DND-41 (cell line): ENCODE results near the gene PPP1R3A.
"Not testable (repeated sequence)": the region's sequence is repeated elsewhere in the genome, so short reads cannot be mapped to it uniquely, and the experiment has no call there.

Source experiments
- ATAC-seq: fragments of 200-7000 bp; cut with Tn5 transposase; 3 replicates; pipeline ENCODE4 v1.9.1; 2021; ENCODE audit warnings: low read depth; ENCODE audit not compliant: insufficient read depth
- DNase-seq: peaks from one replicate; pipeline ENCODE4 v3.0.0-alpha.2; 2020
- H2AFZ ChIP-seq: 2 replicates; pipeline ENCODE4 v1.6.0; 2012; ENCODE audit warnings: low read depth, low read length
- H3K27ac ChIP-seq: 2 replicates; pipeline ENCODE4 v1.5.1; 2012; ENCODE audit warnings: low read length, inconsistent platforms
- H3K27me3 ChIP-seq: fragments of 200-600 bp; sonication (generic); 2 replicates; pipeline ENCODE4 v1.6.0; 2012; ENCODE audit warnings: low read length, mild to moderate bottlenecking, inconsistent platforms; ENCODE audit not compliant: insufficient read depth, poor library complexity
- H3K36me3 ChIP-seq: 2 replicates; pipeline ENCODE4 v1.5.1; 2012; ENCODE audit warnings: low read length, inconsistent platforms; ENCODE audit not compliant: insufficient read depth
- H3K4me1 ChIP-seq: 2 replicates; pipeline ENCODE4 v1.5.1; 2012; ENCODE audit warnings: mild to moderate bottlenecking, low read length; ENCODE audit not compliant: insufficient read depth
- H3K4me2 ChIP-seq: 2 replicates; pipeline ENCODE4 v1.6.0; 2012; ENCODE audit warnings: mild to moderate bottlenecking, moderate library complexity, low read length, inconsistent platforms; ENCODE audit not compliant: insufficient read depth
- H3K4me3 ChIP-seq, 2 experiments: fragments of 200-600 bp in 1 of 2; shearing (Covaris generic) in 1 of 2; 2 replicates each; pipeline ENCODE4 v1.5.1; 2012 to 2016; ENCODE audit warnings: inconsistent platforms in 2 of 2, low read length in 2 of 2, mild to moderate bottlenecking in 2 of 2, low read depth in 1 of 2, moderate library complexity in 1 of 2
- H3K79me2 ChIP-seq: 2 replicates; pipeline ENCODE4 v1.6.0; 2012; ENCODE audit warnings: low read length, inconsistent platforms; ENCODE audit not compliant: insufficient read depth
- H3K9ac ChIP-seq: 2 replicates; pipeline ENCODE4 v1.6.0; 2012; ENCODE audit warnings: low read depth, mild to moderate bottlenecking, inconsistent platforms, low read length, moderate library complexity
- H3K9me3 ChIP-seq: 2 replicates; pipeline ENCODE4 v1.5.1; 2012; ENCODE audit warnings: low read length, moderate library complexity, mild to moderate bottlenecking, inconsistent platforms; ENCODE audit not compliant: insufficient read depth, severe bottlenecking
- H4K20me1 ChIP-seq: 2 replicates; pipeline ENCODE4 v1.6.0; 2012; ENCODE audit warnings: low read length; ENCODE audit not compliant: insufficient read depth
- CTCF ChIP-seq: IDR thresholded peaks from 2 replicates; pipeline ENCODE4 v1.5.1; 2012; ENCODE audit warnings: borderline replicate concordance, low read length, moderate library complexity, mild to moderate bottlenecking; ENCODE audit not compliant: poor library complexity, severe bottlenecking; ENCODE audit errors: extremely low read depth
- EZH2 ChIP-seq: IDR thresholded peaks from 3 replicates; pipeline ENCODE4 v1.6.1; 2012; ENCODE audit warnings: borderline replicate concordance, low read depth, mild to moderate bottlenecking, moderate library complexity, low read length, inconsistent platforms; ENCODE audit not compliant: severe bottlenecking

Gene PPP1R3A

GRCh38 chr7:113936535-113936934 is 17.7 kb upstream of the PPP1R3A start:
- Histone ChIP-seq H3K9ac (no peak overlapping the region), H3K4me2 (no peak overlapping the region), H3K36me3 (no peaks in the 10 kb centered on the region), H3K4me1 (no peaks in the 10 kb centered on the region), H3K27me3 (no peaks in the 10 kb centered on the region), H2AFZ (no peak overlapping the region), H3K27ac (no peak overlapping the region), H3K79me2 (no peaks in the 10 kb centered on the region), H4K20me1 (no peaks in the 10 kb centered on the region), H3K4me3 (no peak overlapping the region), H3K9me3 (no peaks in the 10 kb centered on the region)
- ATAC-seq (no peak), DNase-seq (no peak)
- TF ChIP-seq CTCF (no peak), EZH2 (no peak)

GRCh38 chr7:113929389-113929788 is 10.6 kb upstream of the PPP1R3A start:
- not testable (repeated sequence) for H3K27ac ChIP-seq, H3K9ac ChIP-seq, H3K79me2 ChIP-seq, H3K9me3 ChIP-seq, H4K20me1 ChIP-seq, H3K4me2 ChIP-seq, H3K36me3 ChIP-seq, H3K4me1 ChIP-seq, H2AFZ ChIP-seq, ATAC-seq, H3K27me3 ChIP-seq, DNase-seq, H3K4me3 ChIP-seq

GRCh38 chr7:113928112-113928511 is 9.3 kb upstream of the PPP1R3A start:
- H3K9ac ChIP-seq, result no peak overlapping the region
- ATAC-seq, result no peak
- H3K4me3 ChIP-seq, result no peak overlapping the region
- no peaks in the 10 kb centered on the region for H4K20me1 ChIP-seq
- no peak overlapping the region for H3K4me2 ChIP-seq
- H3K27me3 ChIP-seq, result no peaks in the 10 kb centered on the region
- no peak overlapping the region for H3K27ac ChIP-seq
- H3K36me3 ChIP-seq, result no peaks in the 10 kb centered on the region
- no peak for TF ChIP-seq CTCF
- no peak for TF ChIP-seq EZH2
- no peak overlapping the region for H2AFZ ChIP-seq
- H3K4me1 ChIP-seq, result no peaks in the 10 kb centered on the region
- no peaks in the 10 kb centered on the region for H3K79me2 ChIP-seq
- no peak for DNase-seq
- no peaks in the 10 kb centered on the region for H3K9me3 ChIP-seq

GRCh38 chr7:113922049-113922448 is 3.2 kb upstream of the PPP1R3A start:
- H3K27me3 ChIP-seq, result no peaks in the 10 kb centered on the region
- no peaks in the 10 kb centered on the region for H3K79me2 ChIP-seq
- TF ChIP-seq CTCF (no peak), EZH2 (no peak)
- no peaks in the 10 kb centered on the region for H3K9me3 ChIP-seq
- no peak overlapping the region for H2AFZ ChIP-seq
- H3K36me3 ChIP-seq, result no peaks in the 10 kb centered on the region
- H3K9ac ChIP-seq, result no peak overlapping the region
- no peak overlapping the region for H3K4me2 ChIP-seq
- no peak for DNase-seq
- no peak overlapping the region for H3K4me3 ChIP-seq
- no peaks in the 10 kb centered on the region for H4K20me1 ChIP-seq
- no peak overlapping the region for H3K27ac ChIP-seq
- ATAC-seq, result no peak
- no peaks in the 10 kb centered on the region for H3K4me1 ChIP-seq
